HG03060 (cell line): Measurements from ENCODE around the gene CREBBP.

Experiments
- ATAC-seq: cut with Tn5 transposase; IDR thresholded peaks from one replicate; pipeline ENCODE4 v1.9.1; 2021; ENCODE audit warnings: low read depth, moderate number of reproducible peaks; ENCODE audit not compliant: unreplicated experiment

Gene CREBBP

DNA sequence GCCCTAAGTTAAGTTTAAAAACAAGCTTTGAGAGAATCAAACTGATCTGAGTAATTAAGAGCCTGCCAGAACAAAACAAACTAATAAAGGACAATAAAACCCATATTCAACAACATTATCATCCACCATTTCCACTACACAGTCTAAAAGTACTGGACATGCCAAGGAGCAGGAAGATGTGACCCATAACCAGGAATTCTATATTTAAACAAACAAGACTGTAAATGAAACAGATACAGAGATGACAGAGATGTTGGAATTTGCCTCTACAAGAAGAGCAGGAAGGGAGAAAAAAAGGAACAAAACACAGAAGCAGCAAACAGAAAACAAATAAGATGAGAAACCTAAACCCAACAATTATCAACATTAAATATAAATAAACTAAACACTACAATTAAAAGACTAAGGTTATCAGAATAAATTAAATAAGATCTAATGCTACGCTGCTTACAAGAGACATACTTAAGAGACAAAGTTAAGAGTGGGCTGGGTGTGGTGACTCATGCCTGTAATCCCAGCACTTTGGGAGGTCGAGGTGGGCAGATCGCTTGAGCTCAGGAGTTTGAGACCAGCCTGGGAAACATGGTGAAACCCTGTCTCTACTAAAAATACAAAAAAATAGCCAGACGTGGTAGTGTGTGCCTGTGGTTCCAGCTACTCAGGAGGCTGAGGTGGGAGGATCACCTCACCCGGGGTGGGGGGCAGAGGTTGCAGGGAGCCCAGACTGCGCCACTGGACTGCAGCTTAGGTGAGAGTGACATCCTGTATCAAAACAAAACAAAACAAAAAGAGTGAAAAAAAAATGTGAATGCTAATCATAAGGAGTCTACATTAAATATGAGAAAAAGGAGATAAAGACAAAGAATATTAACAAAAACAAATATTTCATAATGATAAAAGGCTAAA is 50.6 kb downstream of the CREBBP start:
- ATAC-seq, result no peak

DNA sequence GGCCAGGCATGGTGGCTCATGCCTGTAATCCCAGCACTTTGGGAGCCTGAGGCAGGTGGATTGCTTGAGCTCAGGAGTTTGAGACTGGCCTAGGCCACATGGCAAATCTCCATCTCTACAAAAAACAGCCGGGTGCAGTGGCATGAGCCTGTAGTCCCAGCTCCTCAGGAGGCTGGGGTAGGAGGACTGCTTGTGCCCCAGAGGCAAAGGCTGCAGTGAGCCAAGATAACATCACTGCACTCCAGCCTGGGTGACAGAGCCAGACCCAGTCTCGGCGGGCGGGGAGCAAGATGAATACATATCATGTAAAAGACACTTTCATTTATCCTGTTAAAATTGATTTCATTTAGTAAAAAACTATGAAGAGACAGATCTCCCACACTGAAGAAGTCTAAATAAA is 54.6 kb downstream of the CREBBP start:
- ATAC-seq, result no peak

DNA sequence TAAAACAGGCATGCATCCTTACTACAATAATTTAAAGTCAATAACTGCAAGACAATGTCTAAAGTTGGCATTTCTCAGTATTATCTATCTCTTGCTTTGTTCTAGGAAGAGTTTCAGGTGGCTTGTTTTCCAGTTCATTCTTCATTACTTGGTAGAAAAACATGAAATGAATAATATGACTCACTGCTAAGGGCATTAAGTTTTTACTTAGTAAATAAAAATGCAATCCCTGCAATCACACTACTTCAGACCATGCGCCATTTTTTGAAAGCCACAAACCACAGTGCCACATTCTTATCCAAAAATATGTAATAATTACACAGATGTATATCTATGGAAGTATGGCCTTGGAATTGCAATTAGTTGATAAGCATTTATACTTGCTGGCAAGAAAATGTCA is 55.4 kb downstream of the CREBBP start:
- ATAC-seq, result no peak

DNA sequence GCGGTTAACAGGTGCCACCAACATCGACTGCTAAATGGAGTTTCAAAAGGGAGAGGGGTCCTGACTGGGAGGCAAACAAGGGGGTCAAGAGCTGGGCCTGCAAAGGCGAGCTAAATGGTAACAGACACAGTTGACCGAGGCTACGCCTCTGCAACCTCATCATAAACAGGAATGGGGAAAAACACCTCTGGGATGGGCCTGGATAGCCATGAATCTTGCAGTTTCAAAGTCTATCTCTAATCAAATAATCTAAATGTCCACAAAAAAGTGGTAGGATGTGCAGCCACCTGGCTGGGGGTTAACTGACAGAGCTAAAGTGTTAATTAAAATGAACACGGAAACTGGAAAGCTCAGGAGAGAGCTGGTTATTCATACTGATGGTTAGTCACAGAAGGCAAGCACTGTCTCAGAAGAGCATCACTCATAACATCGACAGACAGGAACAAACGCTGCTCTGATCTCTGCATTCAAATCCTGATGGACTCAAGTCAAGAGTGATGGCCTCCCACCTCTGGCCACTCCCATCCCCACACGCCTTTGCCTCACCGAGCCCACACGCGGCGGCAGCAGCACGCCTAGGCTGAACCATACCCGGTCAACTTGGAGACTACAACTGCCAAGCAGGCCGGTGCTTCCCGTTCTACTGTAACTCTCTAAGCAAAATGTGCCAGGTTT is 56.3 kb downstream of the CREBBP start:
- no peak for ATAC-seq

DNA sequence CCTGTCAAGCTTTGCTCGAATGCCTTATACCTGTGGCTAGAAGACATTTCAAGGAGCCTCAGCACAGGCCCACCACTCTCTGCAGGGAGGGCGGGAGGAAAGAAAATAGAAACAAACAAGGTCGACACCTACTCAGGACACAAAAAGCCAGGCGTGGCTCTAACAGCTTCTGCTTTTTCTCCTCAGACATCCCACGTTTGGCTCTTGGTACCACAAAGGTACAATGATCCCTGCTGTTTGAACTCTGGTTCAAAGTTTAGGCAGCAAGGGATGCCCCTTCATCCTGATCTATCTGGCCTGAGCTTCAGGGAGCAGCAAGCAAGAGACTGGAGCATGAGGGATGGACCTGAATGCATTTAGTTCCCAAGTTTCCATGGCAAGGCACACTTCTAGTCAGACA is 57.1 kb downstream of the CREBBP start:
- no peak for ATAC-seq

DNA sequence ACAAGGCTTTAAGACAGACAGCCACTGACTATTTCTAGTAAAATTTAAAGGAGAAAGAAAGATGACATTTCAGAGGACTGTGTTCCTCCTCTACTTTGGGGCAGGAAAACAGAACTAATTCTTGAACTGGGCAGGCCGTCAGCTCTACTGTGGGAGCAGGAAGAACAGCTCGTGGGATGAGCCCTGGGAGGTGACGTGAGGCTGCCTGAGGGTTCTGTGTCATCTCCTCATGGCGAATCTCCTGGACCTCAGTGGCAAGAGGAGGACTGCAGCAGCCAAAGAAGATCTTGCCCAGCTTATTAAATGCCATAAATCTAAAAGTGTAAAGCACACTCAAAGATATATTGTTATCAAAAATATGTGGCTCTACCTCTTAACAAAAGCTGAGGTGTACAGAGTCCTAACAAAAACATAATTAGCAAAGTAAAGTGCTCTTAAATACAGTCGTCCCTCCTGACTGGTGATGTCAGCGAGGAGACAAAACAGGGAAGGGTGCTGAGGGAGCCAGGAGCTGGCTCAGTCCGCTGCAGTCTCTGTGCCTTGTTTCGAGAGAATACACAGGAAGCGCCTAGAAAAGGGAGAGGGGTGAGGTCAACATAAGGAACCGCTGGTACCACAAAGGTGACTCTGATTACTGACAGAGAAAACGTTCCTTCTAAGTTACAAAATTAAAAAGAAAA is 58.0 kb downstream of the CREBBP start:
- ATAC-seq, result no peak

DNA sequence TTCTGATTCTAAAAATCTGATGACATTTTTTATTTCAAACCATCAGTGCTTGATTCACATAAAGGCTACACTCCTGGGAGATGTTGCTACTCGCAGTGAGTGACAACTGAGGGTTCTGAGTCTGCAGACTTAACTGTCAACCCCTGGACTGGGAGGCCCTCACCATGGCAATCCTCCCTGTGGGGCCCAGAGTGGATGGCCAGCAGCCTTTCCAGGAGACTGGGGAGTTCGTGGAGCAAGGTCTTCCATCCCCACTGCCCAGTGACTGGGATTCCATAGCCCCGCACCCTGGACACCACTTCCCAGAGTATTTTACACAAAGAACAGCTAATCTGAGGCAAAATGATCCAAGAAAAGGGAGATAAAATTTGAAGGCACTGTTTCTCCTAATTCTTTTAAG is 59.3 kb downstream of the CREBBP start:
- no peak for ATAC-seq

DNA sequence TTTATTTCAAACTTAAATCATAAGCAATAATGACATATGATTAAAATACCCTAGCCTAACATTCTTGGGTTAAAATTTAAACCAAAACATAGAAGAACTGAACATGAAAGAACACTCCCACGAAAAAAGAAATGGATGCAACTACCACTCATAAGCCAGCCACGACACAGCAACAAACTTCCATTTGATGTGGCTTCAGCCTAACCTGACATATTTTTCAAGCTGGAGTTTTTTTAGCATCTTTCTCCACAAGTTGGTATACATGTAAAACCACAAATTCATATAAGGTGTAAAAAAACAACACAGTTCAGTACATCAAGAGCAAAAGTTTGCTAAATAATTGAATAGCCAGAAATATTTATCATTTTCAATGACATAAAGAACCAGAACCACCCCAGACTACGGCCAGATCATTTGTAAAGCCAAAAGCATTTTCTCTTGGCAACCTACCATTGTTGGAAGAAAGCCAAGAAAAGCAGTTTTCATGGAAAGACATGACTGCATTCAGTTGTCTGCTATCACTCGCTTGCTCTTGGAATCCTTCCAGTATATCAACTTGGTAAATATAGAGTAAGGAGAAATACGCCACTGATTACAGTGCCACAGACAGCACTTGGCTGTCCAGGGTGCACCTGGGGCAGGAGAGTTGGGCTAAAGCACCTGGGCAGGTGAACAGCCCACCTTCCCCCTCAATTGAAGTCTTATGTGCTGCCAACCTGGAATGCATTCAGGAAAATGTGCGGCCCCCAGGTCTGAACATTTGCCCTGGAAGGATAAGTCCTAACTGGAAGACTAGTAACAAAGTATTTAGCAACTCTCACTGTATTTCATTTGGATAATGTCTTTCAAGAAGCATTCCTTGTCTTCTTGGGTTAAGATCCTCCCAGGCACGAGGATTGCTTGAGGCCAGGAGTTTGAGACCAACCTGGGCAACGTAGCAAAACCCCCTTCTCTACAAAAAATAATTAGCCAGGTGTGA is 60.5 kb downstream of the CREBBP start:
- no peak for ATAC-seq

DNA sequence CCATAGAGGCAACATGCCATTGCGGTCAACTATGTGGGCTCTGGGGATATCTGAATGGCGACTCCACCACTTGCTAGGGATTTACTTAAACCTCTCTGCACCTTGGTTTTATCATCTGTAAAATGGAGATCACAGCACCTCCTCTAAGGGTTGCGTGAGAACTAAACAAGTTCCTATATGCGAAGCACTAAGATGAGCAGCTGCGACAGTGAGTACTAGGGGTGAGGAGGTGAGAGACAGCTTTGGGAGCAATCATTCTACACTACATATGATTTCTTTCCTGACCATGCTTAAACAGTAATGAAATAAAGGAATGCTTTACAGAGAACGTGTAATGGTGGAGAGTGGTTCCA is 61.4 kb downstream of the CREBBP start:
- ATAC-seq, result no peak

DNA sequence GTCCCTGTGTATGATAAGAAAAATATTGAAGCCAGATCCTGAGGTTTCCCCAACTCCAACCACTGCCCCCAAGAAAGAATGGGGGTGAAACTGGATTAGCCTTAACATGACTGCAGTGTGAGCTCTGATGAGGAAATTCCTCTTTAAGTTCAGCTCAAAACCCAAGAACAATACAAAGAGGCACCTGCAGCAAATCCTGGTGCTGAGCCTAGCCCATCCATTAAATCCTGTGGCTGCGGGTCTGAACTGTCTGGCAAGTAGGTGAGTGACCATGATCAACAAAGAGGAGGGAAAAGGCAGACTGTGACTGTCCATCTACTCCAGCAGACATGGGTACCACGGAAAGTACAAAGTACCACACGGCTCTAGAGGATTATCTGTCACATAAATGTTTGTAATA is 64.2 kb downstream of the CREBBP start:
- no peak for ATAC-seq

DNA sequence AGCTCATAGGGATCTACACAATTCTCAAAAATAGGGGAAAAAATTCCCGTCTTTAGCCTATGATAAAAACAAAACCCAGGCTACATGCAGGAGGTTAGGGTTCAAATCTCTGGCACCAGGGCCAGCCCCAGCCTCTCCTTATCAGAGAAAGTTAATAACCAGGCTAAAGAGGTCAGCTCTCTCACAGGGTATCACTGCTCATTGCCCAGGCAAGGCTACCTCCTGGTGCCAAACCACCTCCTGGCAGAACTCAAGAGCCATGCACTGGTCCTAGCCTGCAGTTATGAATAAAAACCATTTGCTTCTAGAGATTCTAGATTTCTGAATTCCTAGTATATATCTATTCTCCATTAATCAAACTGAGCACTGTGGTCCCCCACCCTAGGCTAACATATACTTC is 65.8 kb downstream of the CREBBP start:
- no peak for ATAC-seq

DNA sequence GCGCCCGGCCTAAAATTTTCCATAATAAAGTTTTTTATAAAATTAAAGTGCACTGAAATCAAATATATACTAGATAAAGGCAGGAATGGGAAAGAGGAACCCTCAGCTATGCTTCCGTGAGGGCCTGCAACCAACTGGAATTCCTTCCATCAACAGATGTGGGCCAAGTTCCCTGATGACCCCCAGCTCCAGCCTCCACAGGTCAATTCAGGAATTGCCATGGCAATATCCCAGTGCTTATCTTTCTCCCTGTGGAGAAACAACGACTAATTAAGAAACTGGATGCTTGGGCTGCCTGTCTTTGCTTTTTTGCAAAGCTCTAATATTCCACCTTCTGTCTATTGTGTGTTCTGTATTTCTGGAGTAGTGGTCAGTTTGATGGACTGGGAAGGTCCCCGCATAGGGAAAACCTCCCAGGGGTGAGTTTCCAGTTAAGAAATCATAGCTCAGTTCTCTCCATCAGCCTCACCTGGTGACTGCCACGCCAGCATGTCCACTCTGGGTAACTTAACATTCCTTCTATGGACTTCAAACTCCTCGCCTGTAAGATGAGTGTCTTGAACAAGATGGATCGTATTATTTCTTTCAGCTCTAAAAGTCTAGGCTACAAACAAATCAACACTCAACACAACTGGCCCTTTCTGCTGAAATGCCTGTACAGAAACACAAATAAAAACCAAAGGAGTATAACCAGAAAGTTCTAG is 67.9 kb downstream of the CREBBP start:
- no peak for ATAC-seq

DNA sequence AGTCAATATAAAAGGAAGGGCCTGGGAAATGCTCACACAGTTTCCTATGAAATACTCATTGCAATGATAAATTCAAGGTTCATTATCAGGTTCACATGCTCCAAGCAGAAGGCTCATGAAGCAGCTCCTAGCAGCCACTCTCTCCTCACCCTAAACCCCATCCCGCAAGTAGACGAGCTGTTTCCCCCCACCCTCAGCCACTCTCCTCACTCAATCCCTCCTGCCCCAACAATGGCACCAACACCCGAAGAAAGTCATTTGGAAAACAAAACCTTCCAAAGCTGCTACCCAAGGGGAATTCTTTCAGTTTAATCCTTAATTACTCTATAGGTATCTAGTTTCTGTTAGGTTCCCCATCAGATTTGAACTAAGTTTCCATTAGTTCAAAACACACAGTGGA is 69.7 kb downstream of the CREBBP start:
- ATAC-seq, result no peak

DNA sequence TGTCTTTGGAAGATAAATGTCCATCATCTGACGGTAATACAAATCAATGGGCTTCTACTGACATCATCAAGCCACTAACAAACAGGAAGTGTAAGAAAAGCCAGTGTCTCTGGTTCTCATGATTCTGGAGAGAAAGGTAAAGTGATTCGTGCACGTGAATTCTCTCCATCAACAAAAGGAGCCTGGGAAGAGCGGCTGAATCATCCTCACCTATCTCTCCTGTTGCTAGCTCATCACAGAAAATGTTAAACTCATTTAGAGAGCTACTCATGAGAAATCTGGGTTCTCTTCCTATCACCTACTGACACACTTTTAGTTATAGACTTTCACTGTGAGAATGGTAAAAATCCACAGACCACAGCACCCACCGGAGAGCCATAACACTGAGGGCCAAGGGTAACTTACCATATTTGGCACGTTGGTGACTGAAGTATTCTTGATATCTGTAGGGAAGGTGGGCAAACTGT is 70.3 kb downstream of the CREBBP start:
- ATAC-seq, result no peak

DNA sequence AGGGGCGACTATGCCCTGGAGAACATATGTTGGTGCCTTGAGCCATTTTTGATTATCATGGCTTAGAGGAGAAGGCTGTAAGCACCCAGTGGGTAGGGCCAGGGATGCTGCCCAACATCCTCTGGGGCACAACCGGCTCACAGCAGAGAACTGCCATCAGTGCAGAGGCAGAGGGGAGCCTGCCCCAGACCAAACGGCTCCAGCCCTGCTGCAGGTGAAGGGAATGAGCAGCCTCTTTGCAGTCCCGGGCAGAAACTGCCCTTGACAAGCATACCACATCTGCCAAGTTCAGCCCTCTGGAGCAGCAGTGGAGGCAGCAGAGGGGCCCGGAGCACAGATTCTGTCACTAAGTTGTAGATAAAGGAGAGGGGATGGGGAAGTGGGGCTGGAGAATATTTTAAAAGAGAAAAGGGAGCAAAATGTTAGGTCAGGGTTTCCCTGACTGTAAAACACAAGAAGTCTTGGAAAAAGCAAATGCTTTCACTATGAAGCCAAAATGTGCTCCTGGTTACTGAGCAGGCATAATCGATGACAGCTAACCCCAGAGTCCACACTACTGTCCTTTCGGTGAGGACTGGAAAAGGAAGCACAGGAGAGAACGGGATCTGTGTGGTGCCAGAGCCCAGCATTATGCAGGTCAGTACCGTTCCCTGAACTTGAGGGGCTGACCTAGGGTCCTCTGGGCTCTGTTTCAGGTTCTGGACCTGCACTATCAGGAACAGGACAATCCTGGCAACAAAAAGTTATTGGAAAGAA is 72.0 kb downstream of the CREBBP start:
- ATAC-seq, result no peak

DNA sequence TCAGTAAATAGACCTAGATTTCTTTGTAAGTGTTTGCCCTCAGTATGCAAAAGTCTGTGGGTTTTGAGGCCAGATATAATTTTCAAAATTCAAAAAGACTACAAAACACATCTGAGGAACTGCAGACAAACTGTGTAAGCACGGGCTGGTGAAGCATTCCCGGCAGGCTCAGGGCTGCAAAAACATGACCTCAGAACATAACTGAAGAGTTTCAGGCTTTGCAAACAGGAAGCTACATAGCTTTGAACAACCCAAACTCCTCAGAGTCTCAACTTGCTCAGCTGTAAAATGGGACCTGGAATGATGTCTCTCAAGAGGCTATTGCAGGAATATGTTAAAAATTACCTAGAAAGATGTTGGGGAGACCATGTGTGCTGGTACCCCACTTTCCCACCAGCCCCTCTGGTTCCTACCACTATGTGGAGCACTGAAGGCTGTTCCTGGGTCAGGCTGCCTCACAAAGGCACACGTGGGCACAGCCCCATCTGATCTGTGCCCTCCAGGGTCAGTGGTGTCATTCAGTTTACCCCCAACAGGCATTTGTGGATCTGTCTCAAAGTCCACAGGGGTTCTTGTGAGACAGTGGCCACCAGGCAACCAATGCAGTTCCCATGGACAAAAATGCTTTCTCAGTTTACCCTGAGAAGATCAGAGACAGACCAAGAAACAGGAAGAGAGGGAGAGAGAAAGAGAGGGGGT is 72.9 kb downstream of the CREBBP start:
- ATAC-seq, result no peak

DNA sequence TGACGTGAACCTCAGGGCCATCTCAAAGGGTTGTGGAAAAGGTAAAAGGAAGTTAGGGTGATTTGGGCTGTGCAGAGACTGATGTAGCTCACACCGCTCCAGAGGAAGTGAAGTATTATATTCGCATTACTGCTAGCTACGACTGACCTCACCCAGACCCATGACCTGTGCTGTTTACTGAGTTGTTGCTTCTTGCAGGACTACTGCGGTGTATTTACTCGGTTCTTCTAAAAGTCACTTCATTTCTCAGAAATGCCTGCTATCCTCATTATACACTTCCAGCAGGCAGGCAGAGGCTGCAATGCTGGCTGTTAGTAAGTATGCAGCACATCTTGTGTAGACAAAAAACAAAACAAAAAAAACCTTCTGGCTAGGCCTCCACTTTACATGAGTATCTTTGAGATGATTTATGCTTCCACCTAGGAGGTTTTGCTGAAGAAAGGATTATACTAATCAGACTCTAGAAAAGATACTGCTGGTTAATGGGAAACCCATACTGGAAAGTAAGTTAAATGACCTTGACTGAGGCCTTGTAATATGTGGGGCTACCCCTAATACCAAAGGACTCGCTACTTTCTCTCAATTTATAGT is 76.0 kb downstream of the CREBBP start:
- no peak for ATAC-seq
